NCI-H526 treated with DMSO at 0.1 percent for 48 hours (cell line): ENCODE data around the gene CELF2.
"Not testable (repeated sequence)": the region's sequence is repeated elsewhere in the genome, so short reads cannot be mapped to it uniquely, and the experiment has no call there.

ENCODE experiments used
- DNase-seq: peaks from one replicate; lab custom pipeline; 2025; lab: John Stamatoyannopoulos, UW

The CELF2 gene

DNA sequence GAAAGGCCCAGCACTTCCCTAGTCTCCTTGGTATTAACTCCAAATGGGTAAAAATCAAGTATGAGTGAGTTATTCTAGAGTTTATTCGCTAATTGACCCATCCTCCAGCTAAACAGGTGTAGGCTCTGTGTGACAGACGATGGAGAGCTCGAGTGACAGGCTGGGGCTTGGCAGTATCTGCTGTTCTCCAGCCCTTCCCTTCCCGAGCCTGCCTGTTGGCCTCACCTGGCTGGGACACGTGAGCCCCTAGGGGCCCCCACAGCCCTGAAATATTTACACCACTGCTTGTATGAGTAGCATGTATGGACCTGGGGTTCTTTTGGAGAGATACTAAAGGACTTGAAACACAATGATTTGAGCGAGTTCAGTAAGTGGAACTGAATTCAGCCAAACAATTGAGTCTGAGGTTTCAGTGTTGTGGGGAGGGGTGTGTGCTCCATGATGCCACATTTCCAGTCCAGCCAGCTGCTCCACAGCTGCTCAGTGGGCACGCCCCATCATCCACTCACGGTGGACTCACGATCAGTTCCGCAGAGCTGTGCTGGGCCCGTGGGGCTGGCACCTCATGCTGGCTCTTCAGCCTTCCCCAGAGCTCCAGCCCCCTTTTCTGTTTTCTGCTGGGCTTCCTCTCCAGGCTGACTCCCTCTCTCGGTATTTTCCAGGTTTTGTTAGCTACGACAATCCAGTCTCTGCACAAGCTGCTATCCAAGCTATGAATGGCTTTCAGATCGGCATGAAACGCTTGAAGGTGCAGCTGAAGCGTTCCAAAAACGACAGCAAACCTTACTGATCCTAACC is 310.8 kb downstream of the CELF2 start:
- no peak for DNase-seq

- no peak for DNase-seq
Measured at GRCh38 chr10:11329062-11329673, 311.5 kb downstream of the CELF2 start.

DNA sequence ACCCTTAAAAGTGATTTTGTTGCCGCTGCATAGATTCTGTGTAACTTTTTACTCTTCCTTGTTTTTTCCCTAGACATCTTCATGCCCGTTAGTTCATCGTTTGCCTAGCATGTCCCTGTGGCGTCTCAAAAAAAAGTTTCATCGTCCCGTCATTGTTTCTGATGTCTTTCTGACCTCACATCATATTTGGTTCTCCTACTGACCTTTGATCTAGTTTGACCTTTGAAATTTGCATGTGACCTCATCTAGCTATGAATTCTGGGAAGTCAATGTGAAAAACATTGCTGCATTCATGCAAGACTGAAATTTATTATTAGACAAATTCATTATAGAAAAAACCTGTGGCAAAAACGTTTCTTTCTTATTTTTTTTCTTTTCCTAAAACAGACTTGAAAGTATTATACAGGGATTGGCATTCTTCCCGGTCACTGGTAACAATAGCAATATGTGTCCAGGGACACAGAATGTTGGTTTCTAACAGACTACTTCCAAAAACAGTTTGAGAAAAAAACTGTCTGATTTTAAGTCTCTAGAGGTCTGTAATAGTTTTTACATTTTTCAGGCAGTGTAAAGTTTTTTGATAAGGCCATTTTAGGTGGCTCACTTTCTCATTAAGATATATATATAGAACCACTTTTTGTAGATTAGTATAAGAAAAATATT is 312.8 kb downstream of the CELF2 start:
- DNase-seq = no peak

DNA sequence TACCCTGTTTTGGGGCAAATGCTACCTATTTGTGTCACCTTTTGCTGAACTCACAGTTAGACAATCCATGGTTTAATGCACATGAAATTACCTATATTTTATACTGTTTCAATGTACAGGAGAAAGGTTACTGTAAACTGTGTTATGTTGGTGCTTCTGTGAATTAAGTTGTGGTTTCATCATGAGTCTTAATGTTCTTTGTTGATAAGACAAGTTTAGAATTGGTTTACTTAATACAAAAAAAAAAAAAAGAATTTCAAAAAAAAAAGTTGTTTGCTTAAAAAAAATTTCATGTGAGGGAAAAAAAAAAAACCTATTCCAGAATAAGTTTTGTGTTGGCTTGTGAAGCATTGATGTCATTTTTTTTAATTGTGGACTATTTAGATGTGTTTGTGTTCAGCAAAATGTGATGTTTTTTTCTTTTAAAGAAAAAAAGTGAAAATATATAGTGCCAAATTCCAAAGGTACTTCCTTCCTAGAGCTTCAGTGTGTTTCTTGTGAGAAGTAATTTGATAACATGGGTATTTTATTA is 313.4 kb downstream of the CELF2 start:
- no peak for DNase-seq

GRCh38 chr10:11331726-11332125 is 314.1 kb downstream of the CELF2 start:
- DNase-seq = no peak

DNA sequence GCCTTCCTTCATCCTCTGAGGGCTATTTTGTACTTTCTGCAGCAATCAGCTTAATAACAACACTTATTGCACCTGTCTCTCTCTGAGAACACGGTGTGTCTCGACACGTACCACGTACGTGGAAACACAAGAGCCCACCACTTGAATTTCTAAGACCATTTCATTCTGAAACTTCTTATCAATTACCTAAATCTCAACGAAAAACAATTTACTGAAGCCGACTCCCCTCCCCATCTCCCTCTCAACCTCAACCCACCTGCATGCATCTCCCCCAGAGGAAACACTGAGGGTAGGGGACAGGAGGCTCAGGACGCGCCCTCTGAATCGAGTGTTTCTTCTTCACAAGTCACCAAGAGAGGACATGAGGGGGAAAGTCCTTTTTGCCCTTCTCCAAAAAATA is 315.2 kb downstream of the CELF2 start:
- DNase-seq = no peak

DNA sequence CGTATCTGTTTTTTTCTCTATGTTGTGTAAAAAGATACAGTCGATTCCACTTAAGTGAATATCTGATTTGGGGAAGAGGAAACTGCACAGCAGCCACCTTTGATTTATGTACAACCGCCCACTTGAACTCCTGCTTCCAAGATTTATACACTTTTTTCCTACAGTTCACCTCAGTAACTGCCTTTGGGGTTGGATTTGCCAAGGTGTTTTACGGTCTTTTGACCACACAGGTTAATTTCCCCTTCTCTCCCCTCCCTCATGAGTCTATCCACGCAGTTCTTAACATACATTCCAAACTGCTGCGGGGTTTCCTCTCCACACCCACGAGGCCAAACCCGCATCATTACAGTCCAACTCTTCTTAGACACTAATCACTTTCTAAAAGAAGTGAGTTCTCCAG is 316.8 kb downstream of the CELF2 start:
- no peak for DNase-seq

GRCh38 chr10:11335167-11335652 is 317.5 kb downstream of the CELF2 start:
- DNase-seq = no peak

DNA sequence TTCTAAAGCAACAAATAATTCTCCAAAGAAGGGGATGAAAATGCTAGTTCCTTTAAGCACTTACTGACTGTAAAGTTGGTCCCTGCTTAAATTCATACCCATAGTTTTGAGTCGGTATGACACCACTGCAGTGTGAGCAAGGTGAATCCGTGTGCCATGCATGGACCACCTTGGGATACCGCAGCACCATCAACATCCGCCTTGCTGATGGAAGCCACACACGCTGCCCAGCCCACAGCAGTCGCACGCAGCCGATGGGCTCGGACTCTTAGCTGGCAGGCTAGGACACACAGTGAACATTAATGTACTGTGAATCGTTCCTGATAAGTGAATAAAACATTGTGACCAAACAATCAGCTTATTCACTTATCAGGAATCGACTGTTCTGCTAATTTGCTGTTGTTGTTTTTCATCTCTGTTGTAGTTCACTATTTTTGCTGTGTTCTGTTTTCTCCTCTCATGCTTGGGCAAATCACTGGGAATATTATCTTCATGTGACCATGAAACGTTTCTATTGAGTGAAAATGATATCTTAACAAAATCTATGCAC is 318.3 kb downstream of the CELF2 start:
- no peak for DNase-seq

- DNase-seq = no peak
Measured at GRCh38 chr10:11336722-11337162, 319.1 kb downstream of the CELF2 start.

DNA sequence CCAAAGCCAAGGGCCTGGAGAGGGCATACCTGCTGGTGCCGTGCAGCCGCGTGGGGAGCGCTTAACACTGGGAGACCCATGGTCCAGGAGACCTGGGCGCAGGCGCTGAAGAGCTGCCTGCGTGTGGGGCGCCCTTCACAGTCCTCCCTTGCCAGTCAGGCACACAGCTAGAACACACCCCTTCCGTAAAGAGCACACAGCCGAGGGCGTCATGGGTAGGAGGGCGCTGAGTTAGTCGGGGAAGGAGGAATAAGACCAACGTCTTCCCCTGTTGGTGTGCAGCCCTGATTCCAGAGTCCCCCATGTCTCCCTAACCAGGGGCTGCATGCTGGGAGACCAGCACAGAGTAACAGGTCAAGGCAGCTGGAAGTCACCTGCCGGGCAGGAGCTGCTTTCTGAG is 319.8 kb downstream of the CELF2 start:
- no peak for DNase-seq

GRCh38 chr10:11338160-11338844 is 320.6 kb downstream of the CELF2 start:
- DNase-seq = no peak

GRCh38 chr10:11339013-11339412 is 321.3 kb downstream of the CELF2 start:
- DNase-seq = no peak

DNA sequence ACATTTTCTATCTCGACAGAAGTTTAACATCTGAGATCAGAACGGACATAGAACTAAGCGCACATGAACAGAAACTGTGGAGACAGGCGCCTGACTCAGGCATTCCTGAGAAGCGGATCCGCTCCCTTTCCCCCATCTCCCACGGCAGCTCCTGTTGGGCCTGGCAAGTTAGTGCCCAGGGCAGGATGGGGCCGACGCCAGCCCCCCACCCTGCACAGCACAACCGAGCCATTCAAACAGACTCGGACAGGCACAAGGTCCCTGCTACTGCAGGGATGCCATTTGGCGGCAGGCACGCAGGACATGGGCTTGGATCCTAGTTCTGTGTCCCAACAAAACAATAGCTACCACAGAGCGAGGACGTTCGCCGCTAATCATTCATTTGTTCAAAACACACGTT is 322.0 kb downstream of the CELF2 start:
- no peak for DNase-seq

GRCh38 chr10:11341283-11341960 is 323.8 kb downstream of the CELF2 start:
- no peak for DNase-seq

- no peak for DNase-seq
Measured at GRCh38 chr10:11344081-11344480, 326.4 kb downstream of the CELF2 start.

DNA sequence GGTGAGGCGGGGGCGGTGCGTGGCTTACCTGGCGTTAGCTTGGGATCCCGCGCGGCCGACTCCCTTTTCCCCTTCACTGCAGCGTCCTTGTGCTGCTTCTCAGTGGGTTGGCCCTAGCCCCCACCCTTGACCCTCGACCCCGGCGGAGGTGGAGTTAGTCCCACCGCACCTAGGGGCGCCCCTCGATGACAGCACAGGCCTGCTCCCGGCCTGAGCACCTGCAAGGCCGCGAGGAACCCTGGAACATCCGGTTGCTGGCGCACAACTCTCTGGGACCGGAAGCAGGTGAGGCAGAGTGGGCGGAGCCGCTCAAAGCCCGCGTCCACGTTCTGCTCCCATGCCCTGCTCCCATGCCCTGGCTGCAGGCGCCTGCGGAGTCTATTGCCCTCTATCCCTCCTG is 326.9 kb downstream of the CELF2 start:
- no peak for DNase-seq

DNA sequence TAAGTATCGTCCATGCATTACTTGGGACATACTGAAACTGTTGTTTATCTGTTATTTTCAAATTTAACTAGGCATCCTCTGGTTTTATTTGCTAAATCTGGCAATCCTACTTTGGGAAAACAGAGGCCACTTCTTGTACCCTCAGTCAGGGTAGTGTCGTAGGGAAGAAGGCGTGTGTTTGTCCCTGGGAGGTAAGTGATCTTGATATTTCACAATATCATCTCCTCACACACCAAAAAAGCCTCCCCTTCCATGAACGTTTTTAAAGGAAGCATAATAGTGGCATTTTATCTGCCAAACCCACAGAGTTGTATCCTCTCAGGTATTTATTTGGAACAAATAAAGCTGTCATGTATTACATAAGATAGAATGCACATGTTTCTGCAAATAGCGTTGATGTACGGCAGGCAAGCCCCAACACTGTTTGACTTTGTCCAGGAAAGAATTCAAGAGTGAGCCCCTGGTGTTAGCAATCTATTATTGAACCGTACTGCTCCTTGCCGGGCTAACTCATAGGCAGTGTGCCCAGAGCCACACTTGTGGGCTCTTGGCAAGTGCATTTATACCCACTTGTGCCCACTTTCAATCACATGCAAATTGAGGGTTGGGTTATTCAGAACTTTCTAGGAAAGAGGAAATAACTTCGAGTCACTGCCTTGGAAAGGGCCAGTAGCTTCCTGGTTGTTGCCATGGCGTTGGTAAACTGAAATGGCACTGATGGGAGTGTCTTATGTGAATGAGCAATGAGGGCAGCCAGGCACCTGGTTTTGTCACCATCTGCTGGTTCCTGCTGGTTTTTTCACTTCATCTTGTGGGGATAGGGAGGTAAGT is 327.8 kb downstream of the CELF2 start:
- DNase-seq = peak; percentile 19

- not testable (repeated sequence) for DNase-seq
Measured at GRCh38 chr10:11347580-11347979, 329.9 kb downstream of the CELF2 start.

DNA sequence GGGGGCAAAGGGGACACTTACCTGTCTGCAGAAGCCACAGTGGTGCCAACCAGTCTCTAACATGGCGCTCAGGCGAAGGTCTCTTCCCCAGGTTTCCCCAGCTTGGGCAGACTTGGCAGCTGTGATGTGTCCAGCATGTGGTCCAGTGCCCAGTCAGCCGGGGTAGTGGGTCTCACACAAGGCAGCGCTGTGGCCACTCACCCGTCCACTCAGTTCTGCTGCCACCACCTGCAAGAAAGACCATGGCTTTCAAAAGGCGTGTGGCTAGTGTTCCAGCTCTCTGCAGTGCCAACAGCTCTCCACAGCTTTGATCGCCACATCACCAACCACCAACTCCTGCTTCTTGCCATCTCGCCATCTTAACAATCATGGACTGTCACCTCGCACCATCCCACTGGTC is 334.1 kb downstream of the CELF2 start:
- no peak for DNase-seq
